Immature natural killer cell (primary cell): Measurements from ENCODE around the gene FIBCD1. TPM values are rescaled to one million over a fixed set of nuclear protein-coding genes. Genes with fewer than 3 reads are reported as not detected.

ENCODE experiments used
- DNase-seq, 3 donors: peaks; one replicate each; pipeline ENCODE4 v3.0.0; 2022; ENCODE audit warnings: mixed read lengths in 1 of 3
- H3K27ac Mint-ChIP-seq, 6 donors: one replicate each; pipeline ENCODE4 v1.8.0; 2020; ENCODE audit warnings: mixed read lengths in 6 of 6, mild to moderate bottlenecking in 5 of 6, inconsistent platforms in 4 of 6, moderate library complexity in 3 of 6
- H3K27me3 Mint-ChIP-seq, 3 donors: one replicate each; pipeline ENCODE4 v1.8.0; 2020 to 2021; ENCODE audit warnings: low read depth in 3 of 3, mild to moderate bottlenecking in 3 of 3, mixed read lengths in 3 of 3, moderate library complexity in 3 of 3, inconsistent platforms in 1 of 3
- H3K36me3 Mint-ChIP-seq, 3 donors: one replicate each; pipeline ENCODE4 v1.8.0; 2020; ENCODE audit warnings: mixed read lengths in 3 of 3, inconsistent platforms in 2 of 3, mild to moderate bottlenecking in 2 of 3
- H3K4me1 Mint-ChIP-seq, 2 donors: one replicate each; pipeline ENCODE4 v1.8.0; 2020; ENCODE audit warnings: inconsistent platforms in 2 of 2, mild to moderate bottlenecking in 2 of 2, mixed read lengths in 2 of 2, moderate library complexity in 1 of 2
- H3K4me3 Mint-ChIP-seq, 5 donors: one replicate each; pipeline ENCODE4 v1.8.0; 2020; ENCODE audit warnings: mild to moderate bottlenecking in 5 of 5, mixed read lengths in 5 of 5, inconsistent platforms in 3 of 5, moderate library complexity in 3 of 5
- H3K9me3 Mint-ChIP-seq, 6 donors: one replicate each; pipeline ENCODE4 v1.8.0; 2020; ENCODE audit warnings: mild to moderate bottlenecking in 6 of 6, mixed read lengths in 6 of 6, inconsistent platforms in 4 of 6, moderate library complexity in 3 of 6
- polyA plus RNA-seq, 3 donors: library from polyadenylated mRNA; unstranded; fragments of 300-500 nt; fragmentation: Illumina TruSeq; gene quantifications; one replicate each; pipeline ENCODE4 v1.2.3, GENCODE V29; 2021

FIBCD1 gene
- polyA plus RNA-seq, 3 donors from 2014 or later: not detected

- H3K4me3 Mint-ChIP-seq: no peak overlapping the region
- DNase-seq: no peak
- peaks cover 13 to 29% (median 18%) of the 10 kb centered on the region in 3 donors for H3K36me3 Mint-ChIP-seq
- no peak overlapping the region for H3K27ac Mint-ChIP-seq
- H3K4me1 Mint-ChIP-seq: peaks cover 0 to 2% of the 10 kb centered on the region in 2 donors
- no peaks in the 10 kb centered on the region for H3K9me3 Mint-ChIP-seq
- peaks cover 0 to 3% (median 2%) of the 10 kb centered on the region in 3 donors for H3K27me3 Mint-ChIP-seq
These were observed 67.5 kb downstream of the FIBCD1 start for GRCh38 chr9:130871395-130872062.

GRCh38 chr9:130870491-130871381 is 68.3 kb downstream of the FIBCD1 start:
- H3K27me3 Mint-ChIP-seq: peaks cover 0 to 3% (median 2%) of the 10 kb centered on the region in 3 donors
- no peak for DNase-seq
- no peaks in the 10 kb centered on the region for H3K9me3 Mint-ChIP-seq
- peak overlapping the region in 1 of 6 donors; percentile 25 for H3K27ac Mint-ChIP-seq
- H3K4me1 Mint-ChIP-seq: peaks cover 0 to 6% of the 10 kb centered on the region in 2 donors
- H3K4me3 Mint-ChIP-seq: no peak overlapping the region
- peaks cover 13 to 29% (median 18%) of the 10 kb centered on the region in 3 donors for H3K36me3 Mint-ChIP-seq

GRCh38 chr9:130869250-130869649 is 69.8 kb downstream of the FIBCD1 start:
- Mint-ChIP-seq H3K27ac (no peak overlapping the region), H3K27me3 (peaks cover 0 to 2% (median 0%) of the 10 kb centered on the region in 3 donors), H3K4me3 (no peak overlapping the region), H3K4me1 (peaks cover 0 to 6% of the 10 kb centered on the region in 2 donors), H3K9me3 (no peaks in the 10 kb centered on the region), H3K36me3 (peaks cover 9 to 22% (median 14%) of the 10 kb centered on the region in 3 donors)
- no peak for DNase-seq

- DNase-seq: no peak
- Mint-ChIP-seq H3K27ac (no peak overlapping the region), H3K4me1 (peaks cover 0 to 11% of the 10 kb centered on the region in 2 donors), H3K9me3 (no peaks in the 10 kb centered on the region), H3K36me3 (peaks cover 5 to 16% (median 10%) of the 10 kb centered on the region in 3 donors), H3K27me3 (peaks cover 0 to 2% (median 0%) of the 10 kb centered on the region in 3 donors), H3K4me3 (no peak overlapping the region)
These were observed 70.8 kb downstream of the FIBCD1 start for GRCh38 chr9:130868230-130868629.

GRCh38 chr9:130867556-130867955 is 71.5 kb downstream of the FIBCD1 start:
- H3K9me3 Mint-ChIP-seq: no peaks in the 10 kb centered on the region
- peaks cover 0 to 2% (median 0%) of the 10 kb centered on the region in 3 donors for H3K27me3 Mint-ChIP-seq
- DNase-seq: no peak
- no peak overlapping the region for H3K27ac Mint-ChIP-seq
- H3K4me3 Mint-ChIP-seq: no peak overlapping the region
- peaks cover 0 to 11% of the 10 kb centered on the region in 2 donors for H3K4me1 Mint-ChIP-seq
- peaks cover 0 to 12% (median 10%) of the 10 kb centered on the region in 3 donors for H3K36me3 Mint-ChIP-seq

- Mint-ChIP-seq H3K4me3 (no peak overlapping the region), H3K27ac (peak overlapping the region in 4 of 6 donors; percentile 23 to 67 (median 35)), H3K9me3 (no peaks in the 10 kb centered on the region), H3K36me3 (peaks cover under 1 to 11% (median 3%) of the 10 kb centered on the region in 3 donors), H3K4me1 (peaks cover 3 to 11% of the 10 kb centered on the region in 2 donors), H3K27me3 (peaks cover 0 to 2% (median 0%) of the 10 kb centered on the region in 3 donors)
- DNase-seq: peak; percentile 31 to 38 (median 33)
These were observed 72.5 kb downstream of the FIBCD1 start for GRCh38 chr9:130866474-130866965.

GRCh38 chr9:130865921-130866320 is 73.1 kb downstream of the FIBCD1 start:
- peak overlapping the region in 1 of 6 donors; percentile 23 for H3K27ac Mint-ChIP-seq
- H3K36me3 Mint-ChIP-seq: peaks cover 3 to 11% (median 4%) of the 10 kb centered on the region in 3 donors
- no peak overlapping the region for H3K4me3 Mint-ChIP-seq

GRCh38 chr9:130864541-130864940 is 74.5 kb downstream of the FIBCD1 start:
- Mint-ChIP-seq H3K4me3 (no peak overlapping the region), H3K9me3 (no peaks in the 10 kb centered on the region), H3K4me1 (peaks cover 4 to 20% of the 10 kb centered on the region in 2 donors), H3K27ac (no peak overlapping the region), H3K36me3 (peaks cover 3 to 11% (median 4%) of the 10 kb centered on the region in 3 donors), H3K27me3 (no peaks in the 10 kb centered on the region)
- DNase-seq: no peak

More at GRCh38 chr9:130865921-130866320, 73.1 kb downstream of the FIBCD1 start:
- Mint-ChIP-seq H3K27me3 (no peaks in the 10 kb centered on the region), H3K4me1 (peaks cover 4 to 13% of the 10 kb centered on the region in 2 donors), H3K9me3 (no peaks in the 10 kb centered on the region)
- no peak for DNase-seq

- no peak overlapping the region for H3K27ac Mint-ChIP-seq
- H3K27me3 Mint-ChIP-seq: no peaks in the 10 kb centered on the region
- no peak for DNase-seq
- peaks cover 4 to 20% of the 10 kb centered on the region in 2 donors for H3K4me1 Mint-ChIP-seq
- no peak overlapping the region for H3K4me3 Mint-ChIP-seq
- H3K36me3 Mint-ChIP-seq: peaks cover 3 to 11% (median 4%) of the 10 kb centered on the region in 3 donors
- no peaks in the 10 kb centered on the region for H3K9me3 Mint-ChIP-seq
These were observed 76.3 kb downstream of the FIBCD1 start for GRCh38 chr9:130862747-130863146.

GRCh38 chr9:130862217-130862616 is 76.8 kb downstream of the FIBCD1 start:
- H3K27me3 Mint-ChIP-seq: no peaks in the 10 kb centered on the region
- no peak overlapping the region for H3K4me3 Mint-ChIP-seq
- no peaks in the 10 kb centered on the region for H3K9me3 Mint-ChIP-seq
- peaks cover 3 to 11% (median 4%) of the 10 kb centered on the region in 3 donors for H3K36me3 Mint-ChIP-seq
- no peak for DNase-seq
- peaks cover 4 to 20% of the 10 kb centered on the region in 2 donors for H3K4me1 Mint-ChIP-seq
- peak overlapping the region in 2 of 6 donors; percentile 20 to 24 for H3K27ac Mint-ChIP-seq

GRCh38 chr9:130861372-130862180 is 77.5 kb downstream of the FIBCD1 start:
- no peak overlapping the region for H3K4me3 Mint-ChIP-seq
- H3K27ac Mint-ChIP-seq: peak overlapping the region in 2 of 6 donors; percentile 40 to 50
- no peaks in the 10 kb centered on the region for H3K9me3 Mint-ChIP-seq
- DNase-seq: no peak
- no peaks in the 10 kb centered on the region for H3K27me3 Mint-ChIP-seq
- H3K4me1 Mint-ChIP-seq: peaks cover 4 to 19% of the 10 kb centered on the region in 2 donors
- peaks cover 4 to 11% (median 5%) of the 10 kb centered on the region in 3 donors for H3K36me3 Mint-ChIP-seq

- Mint-ChIP-seq H3K36me3 (peaks cover 5 to 11% (median 6%) of the 10 kb centered on the region in 3 donors), H3K27ac (peak overlapping the region in 5 of 6 donors; percentile 23 to 65 (median 45)), H3K27me3 (no peaks in the 10 kb centered on the region), H3K9me3 (no peaks in the 10 kb centered on the region), H3K4me1 (peaks cover 4 to 14% of the 10 kb centered on the region in 2 donors), H3K4me3 (peak overlapping the region in 3 of 5 donors; percentile 7 to 28 (median 14))
- peak; percentile 22 to 42 (median 37) for DNase-seq
These were observed 78.4 kb downstream of the FIBCD1 start for GRCh38 chr9:130860458-130861316.
